DND-41 (cell line): ENCODE measurements around the gene CLOCK.

Experiments
- ATAC-seq: fragments of 200-7000 bp; cut with Tn5 transposase; 3 replicates; pipeline ENCODE4 v1.9.1; 2021; ENCODE audit warnings: low read depth; ENCODE audit not compliant: insufficient read depth
- DNase-seq: peaks from one replicate; pipeline ENCODE4 v3.0.0-alpha.2; 2020
- H2AFZ ChIP-seq: 2 replicates; pipeline ENCODE4 v1.6.0; 2012; ENCODE audit warnings: low read depth, low read length
- H3K27ac ChIP-seq: 2 replicates; pipeline ENCODE4 v1.5.1; 2012; ENCODE audit warnings: low read length, inconsistent platforms
- H3K27me3 ChIP-seq: fragments of 200-600 bp; sonication (generic); 2 replicates; pipeline ENCODE4 v1.6.0; 2012; ENCODE audit warnings: low read length, mild to moderate bottlenecking, inconsistent platforms; ENCODE audit not compliant: insufficient read depth, poor library complexity
- H3K36me3 ChIP-seq: 2 replicates; pipeline ENCODE4 v1.5.1; 2012; ENCODE audit warnings: low read length, inconsistent platforms; ENCODE audit not compliant: insufficient read depth
- H3K4me1 ChIP-seq: 2 replicates; pipeline ENCODE4 v1.5.1; 2012; ENCODE audit warnings: mild to moderate bottlenecking, low read length; ENCODE audit not compliant: insufficient read depth
- H3K4me2 ChIP-seq: 2 replicates; pipeline ENCODE4 v1.6.0; 2012; ENCODE audit warnings: mild to moderate bottlenecking, moderate library complexity, low read length, inconsistent platforms; ENCODE audit not compliant: insufficient read depth
- H3K4me3 ChIP-seq, 2 experiments: fragments of 200-600 bp in 1 of 2; shearing (Covaris generic) in 1 of 2; 2 replicates each; pipeline ENCODE4 v1.5.1; 2012 to 2016; ENCODE audit warnings: inconsistent platforms in 2 of 2, low read length in 2 of 2, mild to moderate bottlenecking in 2 of 2, low read depth in 1 of 2, moderate library complexity in 1 of 2
- H3K79me2 ChIP-seq: 2 replicates; pipeline ENCODE4 v1.6.0; 2012; ENCODE audit warnings: low read length, inconsistent platforms; ENCODE audit not compliant: insufficient read depth
- H3K9ac ChIP-seq: 2 replicates; pipeline ENCODE4 v1.6.0; 2012; ENCODE audit warnings: low read depth, mild to moderate bottlenecking, inconsistent platforms, low read length, moderate library complexity
- H3K9me3 ChIP-seq: 2 replicates; pipeline ENCODE4 v1.5.1; 2012; ENCODE audit warnings: low read length, moderate library complexity, mild to moderate bottlenecking, inconsistent platforms; ENCODE audit not compliant: insufficient read depth, severe bottlenecking
- H4K20me1 ChIP-seq: 2 replicates; pipeline ENCODE4 v1.6.0; 2012; ENCODE audit warnings: low read length; ENCODE audit not compliant: insufficient read depth
- EZH2 ChIP-seq: IDR thresholded peaks from 3 replicates; pipeline ENCODE4 v1.6.1; 2012; ENCODE audit warnings: borderline replicate concordance, low read depth, mild to moderate bottlenecking, moderate library complexity, low read length, inconsistent platforms; ENCODE audit not compliant: severe bottlenecking
- TF ChIP-seq, protein P1 (sequence below): IDR thresholded peaks from 2 replicates; pipeline ENCODE4 v1.5.1; 2012; ENCODE audit warnings: borderline replicate concordance, low read length, moderate library complexity, mild to moderate bottlenecking; ENCODE audit not compliant: poor library complexity, severe bottlenecking; ENCODE audit errors: extremely low read depth

The CLOCK gene

GRCh38 chr4:55540271-55540670 is 6.4 kb downstream of the CLOCK start:
- peaks cover 92% of the 10 kb centered on the region for H3K79me2 ChIP-seq
- no peak for ATAC-seq
- no peak overlapping the region for H3K27ac ChIP-seq

DNA sequence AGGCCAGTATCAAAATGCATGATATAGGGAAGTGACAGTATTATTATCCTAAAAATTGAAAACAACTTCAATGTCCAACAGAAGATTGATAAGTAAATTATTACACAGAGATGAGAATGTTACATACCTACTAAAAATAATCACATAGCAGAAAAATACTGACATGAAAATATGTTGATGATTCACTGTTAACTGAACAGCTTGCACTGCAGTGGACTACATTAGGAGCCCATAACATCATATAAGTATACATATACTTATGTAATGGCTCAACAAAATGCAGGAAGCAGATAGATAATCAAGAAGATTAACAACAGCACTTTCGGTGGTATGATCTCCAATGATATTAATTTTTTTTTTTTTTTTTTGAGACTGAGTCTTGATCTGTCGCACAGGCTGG is 7.1 kb downstream of the CLOCK start:
- Histone ChIP-seq H3K9me3 (no peaks in the 10 kb centered on the region), H3K4me1 (peaks cover 37% of the 10 kb centered on the region), H3K27ac (no peak overlapping the region), H2AFZ (no peak overlapping the region), H3K79me2 (peaks cover 89% of the 10 kb centered on the region), H4K20me1 (peaks cover 11% of the 10 kb centered on the region), H3K27me3 (no peaks in the 10 kb centered on the region), H3K4me3 (no peak overlapping the region), H3K4me2 (no peak overlapping the region), H3K9ac (no peak overlapping the region), H3K36me3 (peaks cover 3% of the 10 kb centered on the region; the same call in 1 of the 2 replicates)
- ATAC-seq (no peak), DNase-seq (no peak)
- TF ChIP-seq, protein P1, sequence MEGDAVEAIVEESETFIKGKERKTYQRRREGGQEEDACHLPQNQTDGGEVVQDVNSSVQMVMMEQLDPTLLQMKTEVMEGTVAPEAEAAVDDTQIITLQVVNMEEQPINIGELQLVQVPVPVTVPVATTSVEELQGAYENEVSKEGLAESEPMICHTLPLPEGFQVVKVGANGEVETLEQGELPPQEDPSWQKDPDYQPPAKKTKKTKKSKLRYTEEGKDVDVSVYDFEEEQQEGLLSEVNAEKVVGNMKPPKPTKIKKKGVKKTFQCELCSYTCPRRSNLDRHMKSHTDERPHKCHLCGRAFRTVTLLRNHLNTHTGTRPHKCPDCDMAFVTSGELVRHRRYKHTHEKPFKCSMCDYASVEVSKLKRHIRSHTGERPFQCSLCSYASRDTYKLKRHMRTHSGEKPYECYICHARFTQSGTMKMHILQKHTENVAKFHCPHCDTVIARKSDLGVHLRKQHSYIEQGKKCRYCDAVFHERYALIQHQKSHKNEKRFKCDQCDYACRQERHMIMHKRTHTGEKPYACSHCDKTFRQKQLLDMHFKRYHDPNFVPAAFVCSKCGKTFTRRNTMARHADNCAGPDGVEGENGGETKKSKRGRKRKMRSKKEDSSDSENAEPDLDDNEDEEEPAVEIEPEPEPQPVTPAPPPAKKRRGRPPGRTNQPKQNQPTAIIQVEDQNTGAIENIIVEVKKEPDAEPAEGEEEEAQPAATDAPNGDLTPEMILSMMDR = no peak
- TF ChIP-seq EZH2 = no peak

More at GRCh38 chr4:55540271-55540670, 6.4 kb downstream of the CLOCK start:
- no peak for DNase-seq
- no peaks in the 10 kb centered on the region for H3K27me3 ChIP-seq
- H3K4me2 ChIP-seq = no peak overlapping the region
- H3K36me3 ChIP-seq = peaks cover 3% of the 10 kb centered on the region; the same call in 1 of the 2 replicates
- H3K4me1 ChIP-seq = peaks cover 43% of the 10 kb centered on the region
- H2AFZ ChIP-seq = no peak overlapping the region
- no peak overlapping the region for H3K9ac ChIP-seq
- no peak overlapping the region for H3K4me3 ChIP-seq
- TF ChIP-seq, protein P1 = no peak
- no peak for TF ChIP-seq EZH2
- no peaks in the 10 kb centered on the region for H3K9me3 ChIP-seq
- peaks cover 13% of the 10 kb centered on the region for H4K20me1 ChIP-seq

GRCh38 chr4:55538531-55538930 is 8.2 kb downstream of the CLOCK start:
- peaks cover 28% of the 10 kb centered on the region for H3K4me1 ChIP-seq
- H3K4me2 ChIP-seq = no peak overlapping the region
- no peaks in the 10 kb centered on the region for H3K27me3 ChIP-seq
- DNase-seq (no peak), ATAC-seq (peak; percentile 73)
- H2AFZ ChIP-seq = no peak overlapping the region
- H3K9ac ChIP-seq = no peak overlapping the region
- H3K36me3 ChIP-seq = peaks cover 6% of the 10 kb centered on the region; the same call in 1 of the 2 replicates
- no peak overlapping the region for H3K4me3 ChIP-seq
- no peaks in the 10 kb centered on the region for H3K9me3 ChIP-seq
- H3K27ac ChIP-seq = 0 out of 2 replicates have a peak overlapping the region, but pooled peaks have one; percentile 27
- peaks cover 6% of the 10 kb centered on the region for H4K20me1 ChIP-seq
- TF ChIP-seq EZH2 = no peak
- TF ChIP-seq, protein P1 = no peak
- H3K79me2 ChIP-seq = peaks cover 88% of the 10 kb centered on the region
